ENCODE results near the gene SP1.

DNA sequence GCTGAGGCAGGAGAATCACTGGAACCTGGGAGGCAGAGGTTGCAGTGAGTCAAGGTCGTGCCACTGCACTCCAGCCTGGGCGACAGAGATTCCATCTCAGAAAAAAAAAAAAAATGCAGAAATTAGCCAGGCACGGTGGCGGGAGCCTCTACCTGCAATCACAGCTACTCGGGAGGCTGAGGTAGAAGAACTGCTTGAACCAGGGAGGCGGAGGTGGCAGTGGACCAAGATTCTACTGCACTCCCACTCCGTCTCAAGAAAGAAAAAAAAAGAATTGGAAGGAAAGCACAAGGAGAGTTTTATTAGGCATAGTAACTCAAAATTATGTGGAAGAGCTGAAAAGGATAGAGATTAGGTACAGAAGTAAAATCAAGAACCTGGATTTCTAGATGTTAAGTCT, 22.9 kb downstream of the SP1 start:
- no peak for TF ChIP-seq CTCF (IDR thresholded peaks at IDR 0.05; ENCODE audit: low read length)
- no peak for TF ChIP-seq EZH2 (IDR thresholded peaks at IDR 0.05; ENCODE audit: borderline replicate concordance, low read length)
